B cell (primary cell): ENCODE measurements around the gene NPAS3. TPM values are rescaled to one million over a fixed set of nuclear protein-coding genes. Genes with fewer than 3 reads are reported as not detected.

Experiments
- ATAC-seq: fragments of 200-7000 bp; cut with Tn5 transposase; one replicate; pipeline ENCODE4 v1.10.0; 2021; ENCODE audit warnings: low read depth, mild to moderate bottlenecking, moderate number of reproducible peaks, moderate library complexity
- CTCF ChIA-PET: fragments of 350-600 bp; sonication (Branson Sonifier 250); formaldehyde crosslinking; loops from one replicate; lab custom pipeline; 2021; ENCODE audit warnings: antibody characterized with exemption, inconsistent platforms; lab: Charles Lee
- POLR2A ChIA-PET: fragments of 350-600 bp; sonication (Branson Sonifier 250); formaldehyde crosslinking; loops from one replicate; lab custom pipeline; 2021; ENCODE audit warnings: antibody characterized with exemption; lab: Charles Lee
- DNase-seq: peaks from one replicate; pipeline ENCODE4 v3.0.0; 2013
- H2AFZ ChIP-seq: 2 replicates; pipeline ENCODE4 v1.6.1; 2012; ENCODE audit warnings: mild to moderate bottlenecking, low read depth, low read length; ENCODE audit not compliant: insufficient read depth, poor library complexity, severe bottlenecking
- H3K27ac ChIP-seq, 2 donors: 1 replicate in 1 of 2; 2 replicates in 1 of 2; pipeline ENCODE4 v1.5.1; 2012 to 2013; ENCODE audit warnings: low read length in 2 of 2, mild to moderate bottlenecking in 2 of 2, moderate library complexity in 1 of 2
- H3K27me3 ChIP-seq, 4 experiments: fragments of 200-600 bp in 1 of 4; sonication (generic) in 1 of 4; replicated peaks in 1 of 4; 1 replicate in 2 of 4; 2 replicates in 2 of 4; pipeline versions ENCODE4 v1.6.1 to v1.7.0; 2013 to 2016; ENCODE audit warnings: low read length in 3 of 4, mild to moderate bottlenecking in 2 of 4, mixed read lengths in 1 of 4, moderate library complexity in 1 of 4; ENCODE audit not compliant: insufficient read depth in 4 of 4, control insufficient read depth in 3 of 4; ENCODE audit errors: control extremely low read depth in 1 of 4
- H3K36me3 ChIP-seq, 2 experiments: replicated peaks in 1 of 2; 1 replicate in 1 of 2; 2 replicates in 1 of 2; pipeline versions ENCODE4 v1.6.1 to v1.7.1; 2013; ENCODE audit warnings: low read length in 1 of 2; ENCODE audit not compliant: insufficient read depth in 2 of 2, control insufficient read depth in 1 of 2; ENCODE audit errors: control extremely low read depth in 1 of 2, extremely low read depth in 1 of 2
- H3K4me1 ChIP-seq, 2 donors: fragments of 200-600 bp in 1 of 2; sonication (generic) in 1 of 2; 1 replicate in 1 of 2; 2 replicates in 1 of 2; pipeline versions ENCODE4 v1.5.1 to v1.6.1; 2013 to 2017; ENCODE audit warnings: low read length in 2 of 2; ENCODE audit not compliant: control insufficient read depth in 2 of 2, insufficient read depth in 2 of 2
- H3K4me2 ChIP-seq: replicated peaks from 2 replicates; pipeline ENCODE3; 2012; ENCODE audit warnings: mild to moderate bottlenecking, low read depth, low read length; ENCODE audit not compliant: poor library complexity, severe bottlenecking
- H3K4me3 ChIP-seq, 5 experiments: fragments of 200-600 bp in 1 of 5; sonication (generic) in 1 of 5; 1 replicate in 3 of 5; 2 replicates in 2 of 5; pipeline versions ENCODE4 v1.5.1 to v1.7.0; 2011 to 2016; ENCODE audit warnings: low read length in 4 of 5, mild to moderate bottlenecking in 4 of 5, low read depth in 2 of 5, control low read depth in 1 of 5, moderate library complexity in 1 of 5; ENCODE audit not compliant: insufficient read depth in 1 of 5; ENCODE audit errors: control extremely low read depth in 1 of 5, extremely low read depth in 1 of 5
- H3K79me2 ChIP-seq: fragments of 200-600 bp; sonication (generic); one replicate; pipeline ENCODE4 v1.6.0; 2016; ENCODE audit warnings: low read length; ENCODE audit not compliant: control insufficient read depth, insufficient read depth
- H3K9ac ChIP-seq: fragments of 200-600 bp; sonication (generic); 2 replicates; pipeline ENCODE4 v1.6.1; 2017; ENCODE audit warnings: mild to moderate bottlenecking, low read length, moderate library complexity
- H3K9me3 ChIP-seq, 3 donors: one replicate each; pipeline versions ENCODE4 v1.6.1 to v1.7.1; 2013; ENCODE audit warnings: low read length in 2 of 3; ENCODE audit not compliant: control insufficient read depth in 2 of 3, insufficient read depth in 1 of 3; ENCODE audit errors: control extremely low read depth in 1 of 3
- H4K20me1 ChIP-seq: 2 replicates; pipeline ENCODE4 v1.6.0; 2012; ENCODE audit warnings: mild to moderate bottlenecking, low read length; ENCODE audit not compliant: insufficient read depth, control insufficient read depth, poor library complexity, severe bottlenecking
- H3K27ac Mint-ChIP-seq: one replicate; pipeline ENCODE4 v1.8.0; 2021; ENCODE audit warnings: mixed read lengths
- H3K27me3 Mint-ChIP-seq: one replicate; pipeline ENCODE4 v1.8.0; 2021; ENCODE audit warnings: mixed read lengths
- H3K4me1 Mint-ChIP-seq: one replicate; pipeline ENCODE4 v1.8.0; 2021; ENCODE audit warnings: mixed read lengths
- H3K4me3 Mint-ChIP-seq: one replicate; pipeline ENCODE4 v1.8.0; 2021; ENCODE audit warnings: mixed read lengths
- H3K9me3 Mint-ChIP-seq: one replicate; pipeline ENCODE4 v1.8.0; 2022; ENCODE audit warnings: mixed read lengths; ENCODE audit not compliant: insufficient read depth
- EZH2 ChIP-seq: IDR thresholded peaks from 2 replicates; pipeline ENCODE4 v1.6.1; 2012; ENCODE audit warnings: borderline replicate concordance, low read depth, mild to moderate bottlenecking, moderate library complexity, low read length; ENCODE audit not compliant: insufficient read depth, poor library complexity, severe bottlenecking
- WGBS: methylation state at CpG from one replicate; pipeline ENCODE4 v1.1.5; 2013; ENCODE audit warnings: missing lambda C conversion rate; ENCODE audit not compliant: insufficient coverage; 5-methylcytosine and 5-hydroxymethylcytosine counted together
- intact Hi-C: fragments of 100-400 bp; cut with micrococcal nuclease; formaldehyde crosslinking; loops from one replicate; pipeline ENCODE4 v1.10.0; 2022
- polyA plus RNA-seq: library from polyadenylated mRNA; depleted of rRNA; stranded (reverse); fragments of >200 nt; gene quantifications from 2 replicates; pipeline ENCODE4 v1.2.3, GENCODE V29; 2012
- total RNA-seq, 2 donors: library from RNA; stranded (reverse); fragments of 120-200 nt in 1 of 2; gene quantifications; 1 replicate in 1 of 2; 2 replicates in 1 of 2; pipeline versions ENCODE4 v1.2.3 to v1.2.4, GENCODE V29; 2013 to 2022
- TF ChIP-seq, protein P1 (sequence below): fragments of 200-600 bp; IDR thresholded peaks from one replicate; pipeline ENCODE4 v1.8.0; 2022; ENCODE audit warnings: antibody characterized with exemption, mild to moderate bottlenecking

NPAS3 gene
- total and polyA plus RNA-seq, 2 donors (not counting 1 experiment from before 2014, with no cell fraction given) = not detected

DNA sequence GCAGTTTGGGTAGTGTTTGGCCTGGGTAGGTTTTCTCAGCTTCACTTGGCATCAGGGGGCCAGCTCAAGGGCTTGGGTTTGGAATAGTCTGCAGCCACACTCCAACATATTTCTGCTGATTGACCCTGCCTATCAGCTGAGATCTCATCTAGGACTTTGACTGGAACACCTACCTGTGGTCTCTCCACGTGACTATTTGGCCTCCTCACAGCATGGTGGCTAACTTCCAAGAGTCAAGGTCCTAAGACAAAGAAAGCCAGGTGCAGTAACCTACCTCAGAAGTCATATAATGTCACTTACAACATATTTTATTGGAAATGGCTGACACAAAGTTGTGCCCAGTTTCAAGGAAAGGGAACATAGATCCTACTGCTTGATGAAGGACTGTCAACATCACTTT is 531.2 kb downstream of the NPAS3 start:
- Histone ChIP-seq H3K4me2 (no peak overlapping the region), H3K4me3 (no peak overlapping the region), H3K9me3 (no peaks in the 10 kb centered on the region), H3K79me2 (no peaks in the 10 kb centered on the region), H4K20me1 (no peaks in the 10 kb centered on the region), H3K27ac (no peak overlapping the region), H3K9ac (no peak overlapping the region), H3K27me3 (no peaks in the 10 kb centered on the region), H3K4me1 (no peaks in the 10 kb centered on the region), H2AFZ (no peak overlapping the region), H3K36me3 (no peaks in the 10 kb centered on the region)
- ChIA-PET POLR2A (no interaction called here), CTCF (no interaction called here)
- intact Hi-C loops = no loop called here
- Mint-ChIP-seq H3K9me3 (no peaks in the 10 kb centered on the region), H3K27me3 (no peaks in the 10 kb centered on the region), H3K27ac (no peak overlapping the region), H3K4me3 (no peak overlapping the region), H3K4me1 (no peaks in the 10 kb centered on the region)
- ATAC-seq = no peak
- no peak for DNase-seq
- no peak for TF ChIP-seq EZH2
- TF ChIP-seq, protein P1, sequence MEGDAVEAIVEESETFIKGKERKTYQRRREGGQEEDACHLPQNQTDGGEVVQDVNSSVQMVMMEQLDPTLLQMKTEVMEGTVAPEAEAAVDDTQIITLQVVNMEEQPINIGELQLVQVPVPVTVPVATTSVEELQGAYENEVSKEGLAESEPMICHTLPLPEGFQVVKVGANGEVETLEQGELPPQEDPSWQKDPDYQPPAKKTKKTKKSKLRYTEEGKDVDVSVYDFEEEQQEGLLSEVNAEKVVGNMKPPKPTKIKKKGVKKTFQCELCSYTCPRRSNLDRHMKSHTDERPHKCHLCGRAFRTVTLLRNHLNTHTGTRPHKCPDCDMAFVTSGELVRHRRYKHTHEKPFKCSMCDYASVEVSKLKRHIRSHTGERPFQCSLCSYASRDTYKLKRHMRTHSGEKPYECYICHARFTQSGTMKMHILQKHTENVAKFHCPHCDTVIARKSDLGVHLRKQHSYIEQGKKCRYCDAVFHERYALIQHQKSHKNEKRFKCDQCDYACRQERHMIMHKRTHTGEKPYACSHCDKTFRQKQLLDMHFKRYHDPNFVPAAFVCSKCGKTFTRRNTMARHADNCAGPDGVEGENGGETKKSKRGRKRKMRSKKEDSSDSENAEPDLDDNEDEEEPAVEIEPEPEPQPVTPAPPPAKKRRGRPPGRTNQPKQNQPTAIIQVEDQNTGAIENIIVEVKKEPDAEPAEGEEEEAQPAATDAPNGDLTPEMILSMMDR = no peak
- 78% methylated on average over 1 of the region's 1 CpG for WGBS

DNA sequence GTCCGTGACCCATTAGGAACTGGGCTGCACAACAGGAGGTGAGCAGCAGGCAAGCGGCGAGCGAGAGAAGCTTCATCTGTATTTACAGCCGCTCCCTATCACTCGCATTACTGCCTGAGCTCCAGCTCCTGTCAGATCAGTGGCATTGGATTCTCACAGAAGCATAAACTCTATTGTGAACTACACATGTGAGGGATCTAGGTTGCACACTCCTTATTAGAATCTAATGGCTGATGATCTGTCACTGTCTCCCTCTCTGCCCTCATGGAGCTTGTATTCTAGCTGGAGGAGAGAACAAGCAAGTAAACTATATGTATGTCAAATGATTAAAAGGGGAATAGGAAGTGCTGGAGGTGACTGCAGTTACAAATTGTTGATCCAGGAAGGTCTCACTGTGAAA is 533.1 kb downstream of the NPAS3 start:
- TF ChIP-seq, protein P1 = no peak
- no peak for TF ChIP-seq EZH2
- no peak for ATAC-seq
- no peak overlapping the region for H3K4me3 ChIP-seq
- ChIA-PET POLR2A (no interaction called here), CTCF (no interaction called here)
- H3K4me1 ChIP-seq = no peaks in the 10 kb centered on the region
- 96% methylated on average over 6 of the region's 6 CpGs for WGBS
- no peaks in the 10 kb centered on the region for H3K27me3 ChIP-seq
- Mint-ChIP-seq H3K4me1 (no peaks in the 10 kb centered on the region), H3K27me3 (no peaks in the 10 kb centered on the region), H3K4me3 (no peak overlapping the region), H3K27ac (no peak overlapping the region), H3K9me3 (no peaks in the 10 kb centered on the region)
- no peak for DNase-seq
- no peak overlapping the region for H2AFZ ChIP-seq
- H3K9ac ChIP-seq = no peak overlapping the region
- H4K20me1 ChIP-seq = no peaks in the 10 kb centered on the region
- intact Hi-C loops = no loop called here
- H3K4me2 ChIP-seq = no peak overlapping the region
- H3K27ac ChIP-seq = no peak overlapping the region
- no peaks in the 10 kb centered on the region for H3K79me2 ChIP-seq
- H3K9me3 ChIP-seq = no peaks in the 10 kb centered on the region
- H3K36me3 ChIP-seq = no peaks in the 10 kb centered on the region
